Retinal pigment epithelial cell (primary cell): ENCODE results near the gene ARRDC1.
"Not testable (repeated sequence)": the region's sequence is repeated elsewhere in the genome, so short reads cannot be mapped to it uniquely, and the experiment has no call there.

Source experiments
- DNase-seq: peaks from one replicate; pipeline ENCODE4 v3.0.0-alpha.2; 2010; ENCODE audit warnings: low read depth
- H3K4me3 ChIP-seq: 2 replicates; pipeline ENCODE4 v1.5.1; 2011; ENCODE audit warnings: mild to moderate bottlenecking, low read length, control low read depth, moderate library complexity
- CTCF ChIP-seq: conservative IDR thresholded peaks from 2 replicates; pipeline ENCODE4 v1.5.1; 2011; ENCODE audit warnings: low read depth, low read length, control low read depth, inconsistent platforms

The ARRDC1 gene

GRCh38 chr9:137620048-137620405 lies 14.5 kb downstream of the ARRDC1 start:
- TF ChIP-seq CTCF, result no peak
- H3K4me3 ChIP-seq, result peak overlapping the region; percentile 87
- no peak for DNase-seq

- H3K4me3 ChIP-seq, result peak overlapping the region; percentile 87
- DNase-seq, result no peak
- no peak for TF ChIP-seq CTCF
Observed at GRCh38 chr9:137620581-137620980, 15.1 kb downstream of the ARRDC1 start.

GRCh38 chr9:137621131-137621757 lies 15.8 kb downstream of the ARRDC1 start:
- peak; percentile 41 for TF ChIP-seq CTCF
- no peak overlapping the region for H3K4me3 ChIP-seq
- DNase-seq, result no peak

GRCh38 chr9:137622211-137622610 lies 16.7 kb downstream of the ARRDC1 start:
- not testable (repeated sequence) for DNase-seq, H3K4me3 ChIP-seq

- no peak overlapping the region for H3K4me3 ChIP-seq
- TF ChIP-seq CTCF, result no peak
- no peak for DNase-seq
Observed at GRCh38 chr9:137626464-137626863, 21.0 kb downstream of the ARRDC1 start.

- not testable (repeated sequence) for DNase-seq, H3K4me3 ChIP-seq
Observed at GRCh38 chr9:137627406-137627805, 21.9 kb downstream of the ARRDC1 start.

GRCh38 chr9:137630126-137630525 lies 24.6 kb downstream of the ARRDC1 start:
- TF ChIP-seq CTCF, result no peak
- DNase-seq, result no peak
- no peak overlapping the region for H3K4me3 ChIP-seq

GRCh38 chr9:137630679-137631078 lies 25.2 kb downstream of the ARRDC1 start:
- TF ChIP-seq CTCF, result no peak

More at GRCh38 chr9:137630679-137631078, 25.2 kb downstream of the ARRDC1 start:
- no peak for DNase-seq
- no peak overlapping the region for H3K4me3 ChIP-seq
